Pancreas (tissue), 10 donors: ENCODE data around the gene PPP2R2C. TPM values are rescaled to one million over a fixed set of nuclear protein-coding genes. Genes with fewer than 3 reads are reported as not detected.

Source experiments
- ATAC-seq, 4 donors: fragments of 200-7000 bp; cut with Tn5 transposase; one replicate each; pipeline versions ENCODE4 v1.8.0 to v1.9.1; 2020; ENCODE audit warnings: mild to moderate bottlenecking in 4 of 4, moderate library complexity in 4 of 4
- DNase-seq, 6 donors: peaks; one replicate each; pipeline ENCODE4 v3.0.0-alpha.2; 2020
- FAIRE-seq: peaks from 2 replicates; lab custom pipeline; 2012; peaks lifted over from hg19 to GRCh38; lab: Jason Lieb, UNC
- H3K27ac ChIP-seq, 4 donors: fragments of 200-600 bp; sonication (generic); 1 replicate in 3 of 4; 2 replicates in 1 of 4; pipeline versions ENCODE4 v1.5.0 to v1.8.0; 2020
- H3K27me3 ChIP-seq, 4 donors: fragments of 200-600 bp; one replicate each; pipeline ENCODE4 v1.8.0; 2021
- H3K36me3 ChIP-seq, 3 donors: fragments of 200-600 bp; sonication (generic) in 1 of 3; one replicate each; pipeline versions ENCODE4 v1.5.0 to v1.8.0; 2020 to 2021
- H3K4me1 ChIP-seq, 3 donors: fragments of 200-600 bp; one replicate each; pipeline ENCODE4 v1.8.0; 2021
- H3K4me3 ChIP-seq, 4 donors: fragments of 200-600 bp; sonication (generic) in 2 of 4; one replicate each; pipeline versions ENCODE4 v1.5.0 to v1.8.0; 2020 to 2021
- H3K9me3 ChIP-seq, 4 donors: fragments of 200-600 bp; one replicate each; pipeline ENCODE4 v1.8.0; 2021
- WGBS, 2 donors: extraction: QIAGEN DNeasy Blood & Tissue Kit; methylation state at CpG; one replicate each; pipeline ENCODE4 v1.1.7; 2013; 5-methylcytosine and 5-hydroxymethylcytosine counted together
- intact Hi-C, 3 donors: fragments of 100-400 bp; cut with DNase I; formaldehyde crosslinking; loops; one replicate each; pipeline versions ENCODE4 v1.11.1 to v1.14.2; 2022
- polyA plus RNA-seq, 2 donors: library from polyadenylated mRNA; stranded (reverse); fragments of 200-250 nt; gene quantifications; one replicate each; pipeline ENCODE4 v1.2.3, GENCODE V29; 2013
- total RNA-seq, 6 donors: library from RNA; stranded (reverse); fragmentation: NEBNext Ultra II Directional in 4 of 6; extraction: Animal tissue kit (Norgen Biotek cat#: 25700) in 4 of 6; gene quantifications; one replicate each; pipeline versions ENCODE4 v1.2.1 to v1.2.4, GENCODE V29; 2021 to 2023
- TF ChIP-seq, protein P1 (sequence below), 4 donors: fragments of 200-600 bp; sonication (generic) in 3 of 4; IDR thresholded peaks; one replicate each; pipeline versions ENCODE4 v1.5.0 to v1.8.0; 2021; ENCODE audit warnings: antibody characterized with exemption in 4 of 4
- donor health status: healthy with polysubstance abuse.
- donor health status: DM: no; HTN: no; CAD: no; lungs with moderate emphysema.
- donor health status: DM: no; HTN: no; CAD: no.
- donor health status: control.
- donor health status: control.
- donor health status: Bipolar disorder and iron deficiency.
- donor health status: DM: yes; HTN: yes; CAD: no.
- donor health status: DM: no; HTN: no; CAD: no.
- donor health status: DM: no; HTN: no; CAD: no.
- donor health status: DM: yes; HTN: yes; CAD: no.

Gene PPP2R2C
- total and polyA plus RNA-seq, 8 donors: 0.05 to 2.0 (median 0.55) TPM

DNA sequence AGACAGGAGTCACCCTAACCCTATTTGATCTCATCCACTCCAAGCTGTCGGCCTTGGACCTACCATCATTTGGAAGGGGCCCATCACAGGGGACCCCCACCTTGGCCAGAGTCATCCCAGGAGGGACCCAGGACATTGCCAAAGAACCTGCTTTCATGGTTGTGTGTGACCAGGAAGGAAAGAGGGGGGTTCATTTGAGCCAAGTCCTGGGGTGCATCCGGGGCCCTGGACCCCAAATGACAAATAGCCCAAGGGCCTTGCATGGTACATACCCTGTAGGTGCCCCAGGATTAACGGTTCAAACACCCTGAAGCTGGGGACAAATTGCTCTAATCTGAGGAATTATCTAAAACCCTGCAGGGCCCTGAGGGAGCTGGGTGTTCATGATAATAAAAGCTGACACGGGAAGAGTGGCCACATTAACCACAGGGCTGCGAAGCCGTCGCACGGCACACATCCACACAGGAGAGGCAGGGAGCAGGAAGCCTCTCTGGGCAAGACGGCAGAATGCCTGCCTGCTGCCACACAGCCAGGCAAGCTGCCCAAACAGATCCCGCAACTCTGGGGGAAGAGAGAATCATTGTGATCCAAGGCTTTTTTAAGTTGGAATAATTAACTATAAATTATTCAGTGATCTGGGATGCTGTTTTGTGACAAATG lies 28.2 kb upstream of the PPP2R2C start:
- WGBS, 2 donors: 55 to 63% methylated on average over 10 of the region's 10 CpGs
- FAIRE-seq (no peak), ATAC-seq (no peak), DNase-seq (no peak)
- Histone ChIP-seq H3K4me3 (no peak overlapping the region), H3K36me3 (no peaks in the 10 kb centered on the region), H3K9me3 (no peaks in the 10 kb centered on the region), H3K27me3 (no peaks in the 10 kb centered on the region), H3K27ac (no peak overlapping the region), H3K4me1 (no peaks in the 10 kb centered on the region)
- TF ChIP-seq, protein P1, sequence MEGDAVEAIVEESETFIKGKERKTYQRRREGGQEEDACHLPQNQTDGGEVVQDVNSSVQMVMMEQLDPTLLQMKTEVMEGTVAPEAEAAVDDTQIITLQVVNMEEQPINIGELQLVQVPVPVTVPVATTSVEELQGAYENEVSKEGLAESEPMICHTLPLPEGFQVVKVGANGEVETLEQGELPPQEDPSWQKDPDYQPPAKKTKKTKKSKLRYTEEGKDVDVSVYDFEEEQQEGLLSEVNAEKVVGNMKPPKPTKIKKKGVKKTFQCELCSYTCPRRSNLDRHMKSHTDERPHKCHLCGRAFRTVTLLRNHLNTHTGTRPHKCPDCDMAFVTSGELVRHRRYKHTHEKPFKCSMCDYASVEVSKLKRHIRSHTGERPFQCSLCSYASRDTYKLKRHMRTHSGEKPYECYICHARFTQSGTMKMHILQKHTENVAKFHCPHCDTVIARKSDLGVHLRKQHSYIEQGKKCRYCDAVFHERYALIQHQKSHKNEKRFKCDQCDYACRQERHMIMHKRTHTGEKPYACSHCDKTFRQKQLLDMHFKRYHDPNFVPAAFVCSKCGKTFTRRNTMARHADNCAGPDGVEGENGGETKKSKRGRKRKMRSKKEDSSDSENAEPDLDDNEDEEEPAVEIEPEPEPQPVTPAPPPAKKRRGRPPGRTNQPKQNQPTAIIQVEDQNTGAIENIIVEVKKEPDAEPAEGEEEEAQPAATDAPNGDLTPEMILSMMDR (IDR thresholded peaks at IDR 0.05): no peak
- intact Hi-C loops: no loop called here

DNA sequence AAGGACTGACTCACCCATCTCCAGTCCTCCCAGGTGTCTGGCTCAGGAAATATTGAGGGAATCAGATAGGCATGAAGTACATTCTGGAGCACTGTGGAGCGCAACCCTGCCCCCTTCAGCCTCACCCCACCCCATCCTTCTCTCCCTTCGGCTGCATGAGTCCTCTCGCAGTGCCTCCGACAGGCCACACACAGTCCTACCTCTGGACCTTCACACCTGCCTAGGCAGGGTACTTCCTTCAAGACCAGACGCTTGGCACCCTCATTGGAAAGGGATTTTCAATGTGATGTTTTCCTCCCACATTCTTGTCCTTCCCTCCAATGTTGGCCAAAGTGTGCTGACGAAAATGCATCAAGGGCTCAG lies 26.8 kb upstream of the PPP2R2C start:
- Histone ChIP-seq H3K36me3 (no peaks in the 10 kb centered on the region), H3K4me1 (no peaks in the 10 kb centered on the region), H3K27ac (no peak overlapping the region), H3K9me3 (no peaks in the 10 kb centered on the region), H3K27me3 (no peaks in the 10 kb centered on the region), H3K4me3 (no peak overlapping the region)
- TF ChIP-seq, protein P1 (IDR thresholded peaks at IDR 0.05): no peak
- FAIRE-seq (no peak), DNase-seq (no peak), ATAC-seq (no peak)
- intact Hi-C loops: no loop called here
- 52 to 56% methylated on average over 6 of the region's 6 CpGs for WGBS, 2 donors

DNA sequence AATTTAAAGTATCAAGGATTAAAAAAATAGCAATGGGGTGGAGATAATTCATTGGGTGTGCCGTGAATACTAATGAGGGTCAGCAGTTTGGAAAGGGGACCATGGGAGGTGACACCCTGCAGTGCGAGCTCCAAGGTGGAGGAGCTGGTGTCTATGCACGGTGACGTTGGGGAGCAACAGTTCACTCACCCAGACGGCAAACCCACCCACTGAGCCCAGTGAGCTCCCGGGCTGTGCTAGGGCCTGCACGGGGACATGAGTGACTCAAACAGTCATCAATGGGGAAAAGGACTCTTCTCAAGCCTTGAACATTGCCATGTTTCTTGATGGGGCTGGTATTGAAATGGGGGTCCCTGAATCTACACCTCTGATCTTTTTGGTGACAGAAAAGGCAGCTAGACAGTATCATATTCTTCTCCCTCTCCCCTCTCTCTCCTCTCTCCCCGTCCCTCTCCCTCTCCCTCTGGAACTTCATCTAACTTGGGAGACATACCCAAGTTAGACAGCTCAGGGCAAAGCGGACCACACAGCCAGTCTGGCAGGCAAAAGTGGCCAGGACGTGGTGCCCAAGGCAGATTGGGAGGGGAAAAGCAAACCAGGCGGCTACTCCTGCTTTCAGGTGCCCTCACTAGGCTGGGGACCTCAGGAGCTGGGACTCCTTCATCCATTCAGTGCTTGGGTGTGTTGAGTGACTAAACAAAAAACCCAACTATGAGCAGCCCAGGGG lies 26.3 kb upstream of the PPP2R2C start:
- FAIRE-seq (no peak), ATAC-seq (no peak), DNase-seq (no peak)
- Histone ChIP-seq H3K4me3 (no peak overlapping the region), H3K27me3 (no peaks in the 10 kb centered on the region), H3K36me3 (no peaks in the 10 kb centered on the region), H3K27ac (no peak overlapping the region), H3K4me1 (no peaks in the 10 kb centered on the region), H3K9me3 (no peaks in the 10 kb centered on the region)
- TF ChIP-seq, protein P1 (IDR thresholded peaks at IDR 0.05): no peak
- WGBS, 2 donors: 44 to 50% methylated on average over 11 of the region's 11 CpGs
- intact Hi-C loops: no loop called here

DNA sequence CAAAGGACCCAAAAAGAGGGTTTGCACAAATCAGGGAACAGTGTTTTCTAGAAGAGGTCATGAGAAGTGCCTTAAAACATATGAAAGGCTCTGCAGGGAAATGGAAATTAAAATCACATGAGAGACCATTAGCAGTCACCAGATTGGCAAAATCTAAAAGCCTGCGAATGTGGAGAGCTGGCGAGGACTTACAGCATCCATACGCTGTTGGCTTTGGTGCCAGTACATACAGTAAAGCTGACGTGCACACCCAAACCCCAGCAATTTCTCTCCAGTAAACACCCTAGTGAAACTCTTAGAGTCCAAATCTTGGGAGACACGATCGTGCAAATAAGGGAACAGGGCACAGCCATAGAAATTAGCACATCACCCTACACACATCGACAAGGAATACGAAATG lies 25.4 kb upstream of the PPP2R2C start:
- Histone ChIP-seq H3K4me3 (no peak overlapping the region), H3K36me3 (no peaks in the 10 kb centered on the region), H3K27me3 (no peaks in the 10 kb centered on the region), H3K4me1 (no peaks in the 10 kb centered on the region), H3K27ac (no peak overlapping the region), H3K9me3 (no peaks in the 10 kb centered on the region)
- TF ChIP-seq, protein P1 (IDR thresholded peaks at IDR 0.05): no peak
- intact Hi-C loops: no loop called here
- DNase-seq (no peak), ATAC-seq (no peak), FAIRE-seq (no peak)
- WGBS, 2 donors: 63 to 76% methylated on average over 8 of the region's 8 CpGs

DNA sequence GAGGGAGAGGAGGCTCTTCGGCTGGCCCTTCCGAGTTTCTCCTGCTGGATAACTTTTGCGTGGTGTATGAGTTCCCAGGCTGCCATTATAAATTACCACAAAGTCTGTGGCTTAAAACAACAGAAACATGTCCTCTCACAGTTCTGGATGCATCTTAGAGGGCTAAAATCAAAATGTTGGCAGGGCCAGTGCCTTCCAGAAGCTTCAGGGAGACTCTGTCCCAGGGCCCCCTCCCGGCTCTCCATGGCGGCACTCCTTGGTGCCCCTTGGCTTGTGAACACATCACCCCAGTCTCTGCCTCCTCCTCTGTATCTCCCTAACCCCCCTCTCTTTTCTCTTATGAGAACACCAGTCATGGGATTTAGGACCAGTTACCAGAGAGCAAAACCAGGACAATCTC lies 23.3 kb upstream of the PPP2R2C start:
- Histone ChIP-seq H3K4me3 (no peak overlapping the region), H3K9me3 (no peaks in the 10 kb centered on the region), H3K4me1 (no peaks in the 10 kb centered on the region), H3K36me3 (no peaks in the 10 kb centered on the region), H3K27me3 (peaks cover 0 to 3% (median 0%) of the 10 kb centered on the region in 4 donors), H3K27ac (no peak overlapping the region)
- TF ChIP-seq, protein P1 (IDR thresholded peaks at IDR 0.05): no peak
- DNase-seq (no peak), FAIRE-seq (no peak), ATAC-seq (no peak)
- 73 to 76% methylated on average over 5 of the region's 5 CpGs for whole genome bisulfite sequencing, 2 donors
- intact Hi-C loops: no loop called here
